ENCODE data around the gene ZBTB24.

Gene ZBTB24

GRCh38 chr6:109445382-109445781 is 37.6 kb downstream of the ZBTB24 start:
- Histone ChIP-seq H3K27me3 (ENCODE audit: control insufficient read depth, insufficient read depth, low read length) (no peaks in the 10 kb centered on the region), H3K4me1 (ENCODE audit: control insufficient read depth, insufficient read depth, low read length) (peaks cover 4% of the 10 kb centered on the region), H3K36me3 (ENCODE audit: control insufficient read depth, insufficient read depth, low read length) (peaks cover 31% of the 10 kb centered on the region), H3K27ac (ENCODE audit: low read length) (no peak overlapping the region), H3K9me3 (ENCODE audit: control insufficient read depth, insufficient read depth, low read length) (no peaks in the 10 kb centered on the region), H3K4me3 (ENCODE audit: low read length) (no peak overlapping the region)
- no peak for DNase-seq (ENCODE audit: low read depth, low spot score)
- no CpG with 5 or more reads among the region's 9 CpGs for WGBS (ENCODE audit: insufficient coverage, insufficient read length)

GRCh38 chr6:109443425-109443950 is 39.5 kb downstream of the ZBTB24 start:
- Histone ChIP-seq H3K9me3 (ENCODE audit: control insufficient read depth, insufficient read depth, low read length) (no peaks in the 10 kb centered on the region), H3K27me3 (ENCODE audit: control insufficient read depth, insufficient read depth, low read length) (no peaks in the 10 kb centered on the region), H3K36me3 (ENCODE audit: control insufficient read depth, insufficient read depth, low read length) (peaks cover 27% of the 10 kb centered on the region), H3K4me3 (ENCODE audit: low read length) (no peak overlapping the region), H3K27ac (ENCODE audit: low read length) (no peak overlapping the region), H3K4me1 (ENCODE audit: control insufficient read depth, insufficient read depth, low read length) (peaks cover 4% of the 10 kb centered on the region)
- no CpG with 5 or more reads among the region's 10 CpGs for WGBS (ENCODE audit: insufficient coverage, insufficient read length)
- DNase-seq (ENCODE audit: low read depth, low spot score) = no peak

DNA sequence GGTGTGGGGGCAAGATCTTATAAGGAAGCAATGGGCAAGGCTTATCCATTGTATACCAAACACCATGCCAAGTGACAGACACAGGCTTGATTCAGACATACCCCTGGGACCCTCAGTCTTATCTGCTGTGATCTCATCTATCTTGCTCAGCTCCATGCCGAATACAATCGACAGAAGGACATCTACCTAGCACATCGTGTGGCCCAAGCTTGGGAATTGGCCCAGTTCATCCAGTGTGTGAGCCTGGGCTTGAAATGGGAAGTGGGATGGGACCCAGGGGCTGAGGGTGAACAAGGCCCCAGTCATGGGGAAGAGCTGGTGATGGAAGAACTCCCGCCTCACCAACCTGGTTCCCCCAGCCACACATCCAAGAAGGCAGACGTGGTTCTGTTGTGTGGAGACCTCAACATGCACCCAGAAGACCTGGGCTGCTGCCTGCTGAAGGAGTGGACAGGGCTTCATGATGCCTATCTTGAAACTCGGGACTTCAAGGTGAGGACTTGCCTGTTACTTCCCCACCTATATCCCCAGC is 40.6 kb downstream of the ZBTB24 start:
- H3K4me3 ChIP-seq (ENCODE audit: low read length) = no peak overlapping the region
- no peaks in the 10 kb centered on the region for H3K9me3 ChIP-seq (ENCODE audit: control insufficient read depth, insufficient read depth, low read length)
- peaks cover 4% of the 10 kb centered on the region for H3K4me1 ChIP-seq (ENCODE audit: control insufficient read depth, insufficient read depth, low read length)
- H3K36me3 ChIP-seq (ENCODE audit: control insufficient read depth, insufficient read depth, low read length) = peaks cover 27% of the 10 kb centered on the region
- H3K27me3 ChIP-seq (ENCODE audit: control insufficient read depth, insufficient read depth, low read length) = no peaks in the 10 kb centered on the region
- no CpG with 5 or more reads among the region's 6 CpGs for WGBS (ENCODE audit: insufficient coverage, insufficient read length)
- DNase-seq (ENCODE audit: low read depth, low spot score) = no peak
- no peak overlapping the region for H3K27ac ChIP-seq (ENCODE audit: low read length)

- H3K27me3 ChIP-seq (ENCODE audit: control insufficient read depth, insufficient read depth, low read length) = no peaks in the 10 kb centered on the region
- peak overlapping the region; percentile 70 for H3K4me3 ChIP-seq (ENCODE audit: low read length)
- H3K36me3 ChIP-seq (ENCODE audit: control insufficient read depth, insufficient read depth, low read length) = peaks cover 21% of the 10 kb centered on the region
- H3K27ac ChIP-seq (ENCODE audit: low read length) = no peak overlapping the region
- WGBS (ENCODE audit: insufficient coverage, insufficient read length) = no CpG with 5 or more reads among the region's 31 CpGs
- H3K4me1 ChIP-seq (ENCODE audit: control insufficient read depth, insufficient read depth, low read length) = peaks cover 4% of the 10 kb centered on the region
- H3K9me3 ChIP-seq (ENCODE audit: control insufficient read depth, insufficient read depth, low read length) = no peaks in the 10 kb centered on the region
- DNase-seq (ENCODE audit: low read depth, low spot score) = no peak
Observed at GRCh38 chr6:109441069-109441816, 41.8 kb downstream of the ZBTB24 start.

DNA sequence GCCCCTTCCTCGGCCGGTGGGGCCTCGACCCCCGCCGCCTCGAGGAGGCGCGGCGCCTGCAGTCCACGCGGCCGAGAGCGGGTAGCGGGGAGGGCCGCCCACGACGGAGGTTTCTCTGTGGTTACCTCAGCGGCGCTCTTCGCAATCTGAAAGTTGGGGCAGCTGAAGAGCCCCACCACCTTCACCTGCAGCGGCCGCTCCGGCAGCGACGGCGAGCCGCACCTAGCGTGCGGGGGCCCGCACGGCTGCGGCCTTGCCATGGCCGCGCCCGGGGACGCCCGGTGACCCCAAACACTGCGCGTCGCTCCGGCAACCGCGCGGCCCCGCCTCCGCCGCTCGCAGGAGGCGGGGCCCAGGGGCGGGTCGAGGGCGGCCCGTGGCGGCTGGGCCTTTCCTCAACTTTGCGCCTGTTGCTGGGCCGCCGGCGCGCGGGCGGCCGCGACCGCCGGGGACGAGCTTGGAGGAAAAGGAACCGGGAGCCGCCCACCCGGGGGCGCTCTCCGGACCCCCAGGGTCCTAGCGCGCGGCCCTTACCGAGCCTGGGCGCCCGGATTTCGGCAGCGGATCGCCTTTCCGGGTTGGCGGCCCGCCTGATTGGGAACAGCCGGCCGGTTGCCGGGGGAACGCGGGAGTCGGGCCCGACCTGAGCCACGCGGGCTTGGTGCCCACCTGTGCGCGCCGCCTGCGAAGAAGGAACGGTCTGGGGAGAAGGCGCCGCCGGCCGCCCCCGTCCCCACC is 42.5 kb downstream of the ZBTB24 start, which contains the start of the genes PPIL6 and SMPD2:
TSS of gene PPIL6 (minus strand) at position 298 of the 738 bp plus-strand sequence. CDS start at position 260, 38 bp downstream.
TSS of gene SMPD2 (plus strand) at position 394 of the 738 bp plus-strand sequence. CDS start 398 bp downstream, outside the sequence.
- Histone ChIP-seq H3K4me1 (ENCODE audit: control insufficient read depth, insufficient read depth, low read length) (peaks cover 4% of the 10 kb centered on the region), H3K27me3 (ENCODE audit: control insufficient read depth, insufficient read depth, low read length) (no peaks in the 10 kb centered on the region), H3K36me3 (ENCODE audit: control insufficient read depth, insufficient read depth, low read length) (peaks cover 21% of the 10 kb centered on the region), H3K27ac (ENCODE audit: low read length) (no peak within 1 kb of the TSS), H3K4me3 (ENCODE audit: low read length) (peak within 1 kb of the TSS; percentile 70), H3K9me3 (ENCODE audit: control insufficient read depth, insufficient read depth, low read length) (no peaks in the 10 kb centered on the region)
- no peak for DNase-seq (ENCODE audit: low read depth, low spot score)
- WGBS (ENCODE audit: insufficient coverage, insufficient read length) = no CpG with 5 or more reads among the region's 102 CpGs

GRCh38 chr6:109436041-109436440 is 47.0 kb downstream of the ZBTB24 start:
- Histone ChIP-seq H3K27me3 (ENCODE audit: control insufficient read depth, insufficient read depth, low read length) (no peaks in the 10 kb centered on the region), H3K27ac (ENCODE audit: low read length) (no peak overlapping the region), H3K4me3 (ENCODE audit: low read length) (no peak overlapping the region), H3K4me1 (ENCODE audit: control insufficient read depth, insufficient read depth, low read length) (no peaks in the 10 kb centered on the region), H3K36me3 (ENCODE audit: control insufficient read depth, insufficient read depth, low read length) (no peaks in the 10 kb centered on the region), H3K9me3 (ENCODE audit: control insufficient read depth, insufficient read depth, low read length) (no peaks in the 10 kb centered on the region)
- no peak for DNase-seq (ENCODE audit: low read depth, low spot score)
- WGBS (ENCODE audit: insufficient coverage, insufficient read length) = no CpG with 5 or more reads among the region's 5 CpGs

- WGBS (ENCODE audit: insufficient coverage, insufficient read length) = no CpG with 5 or more reads among the region's 2 CpGs
- no peak overlapping the region for H3K27ac ChIP-seq (ENCODE audit: low read length)
- H3K4me3 ChIP-seq (ENCODE audit: low read length) = no peak overlapping the region
- DNase-seq (ENCODE audit: low read depth, low spot score) = no peak
- no peaks in the 10 kb centered on the region for H3K9me3 ChIP-seq (ENCODE audit: control insufficient read depth, insufficient read depth, low read length)
- no peaks in the 10 kb centered on the region for H3K4me1 ChIP-seq (ENCODE audit: control insufficient read depth, insufficient read depth, low read length)
- no peaks in the 10 kb centered on the region for H3K36me3 ChIP-seq (ENCODE audit: control insufficient read depth, insufficient read depth, low read length)
- no peaks in the 10 kb centered on the region for H3K27me3 ChIP-seq (ENCODE audit: control insufficient read depth, insufficient read depth, low read length)
Observed at GRCh38 chr6:109434456-109434855, 48.6 kb downstream of the ZBTB24 start.

- no CpG with 5 or more reads among the region's 3 CpGs for WGBS (ENCODE audit: insufficient coverage, insufficient read length)
- Histone ChIP-seq H3K9me3 (ENCODE audit: control insufficient read depth, insufficient read depth, low read length) (no peaks in the 10 kb centered on the region), H3K4me3 (ENCODE audit: low read length) (no peak overlapping the region), H3K27me3 (ENCODE audit: control insufficient read depth, insufficient read depth, low read length) (no peaks in the 10 kb centered on the region), H3K27ac (ENCODE audit: low read length) (no peak overlapping the region), H3K36me3 (ENCODE audit: control insufficient read depth, insufficient read depth, low read length) (no peaks in the 10 kb centered on the region), H3K4me1 (ENCODE audit: control insufficient read depth, insufficient read depth, low read length) (no peaks in the 10 kb centered on the region)
- no peak for DNase-seq (ENCODE audit: low read depth, low spot score)
Observed at GRCh38 chr6:109429496-109429895, 53.5 kb downstream of the ZBTB24 start.

- no CpG with 5 or more reads among the region's 7 CpGs for WGBS (ENCODE audit: insufficient coverage, insufficient read length)
- Histone ChIP-seq H3K27ac (ENCODE audit: low read length) (no peak overlapping the region), H3K27me3 (ENCODE audit: control insufficient read depth, insufficient read depth, low read length) (no peaks in the 10 kb centered on the region), H3K9me3 (ENCODE audit: control insufficient read depth, insufficient read depth, low read length) (no peaks in the 10 kb centered on the region), H3K4me1 (ENCODE audit: control insufficient read depth, insufficient read depth, low read length) (0 out of 2 replicates have a peak, but pooled peaks cover 1% of the 10 kb centered on the region), H3K36me3 (ENCODE audit: control insufficient read depth, insufficient read depth, low read length) (no peaks in the 10 kb centered on the region), H3K4me3 (ENCODE audit: low read length) (no peak overlapping the region)
- DNase-seq (ENCODE audit: low read depth, low spot score) = no peak
Observed at GRCh38 chr6:109428889-109429477, 54.0 kb downstream of the ZBTB24 start.

- no peak overlapping the region for H3K27ac ChIP-seq (ENCODE audit: low read length)
- H3K4me1 ChIP-seq (ENCODE audit: control insufficient read depth, insufficient read depth, low read length) = 0 out of 2 replicates have a peak, but pooled peaks cover 1% of the 10 kb centered on the region
- DNase-seq (ENCODE audit: low read depth, low spot score) = no peak
- H3K27me3 ChIP-seq (ENCODE audit: control insufficient read depth, insufficient read depth, low read length) = no peaks in the 10 kb centered on the region
- no CpG with 5 or more reads among the region's 2 CpGs for WGBS (ENCODE audit: insufficient coverage, insufficient read length)
- no peak overlapping the region for H3K4me3 ChIP-seq (ENCODE audit: low read length)
- no peaks in the 10 kb centered on the region for H3K9me3 ChIP-seq (ENCODE audit: control insufficient read depth, insufficient read depth, low read length)
- no peaks in the 10 kb centered on the region for H3K36me3 ChIP-seq (ENCODE audit: control insufficient read depth, insufficient read depth, low read length)
Observed at GRCh38 chr6:109424946-109425345, 58.1 kb downstream of the ZBTB24 start.

Data from iPS DF 6.9 (cell line).